Activated T-cell treated with anti-CD3 and anti-CD28 coated beads for 4 hours (primary cell): ENCODE data around the gene SH3RF3.

Experiments used
- DNase-seq: peaks from one replicate; pipeline ENCODE4 v3.0.0-alpha.2; 2020

Gene SH3RF3

GRCh38 chr2:109447251-109447661 is 318.3 kb downstream of the SH3RF3 start:
- no peak for DNase-seq

DNA sequence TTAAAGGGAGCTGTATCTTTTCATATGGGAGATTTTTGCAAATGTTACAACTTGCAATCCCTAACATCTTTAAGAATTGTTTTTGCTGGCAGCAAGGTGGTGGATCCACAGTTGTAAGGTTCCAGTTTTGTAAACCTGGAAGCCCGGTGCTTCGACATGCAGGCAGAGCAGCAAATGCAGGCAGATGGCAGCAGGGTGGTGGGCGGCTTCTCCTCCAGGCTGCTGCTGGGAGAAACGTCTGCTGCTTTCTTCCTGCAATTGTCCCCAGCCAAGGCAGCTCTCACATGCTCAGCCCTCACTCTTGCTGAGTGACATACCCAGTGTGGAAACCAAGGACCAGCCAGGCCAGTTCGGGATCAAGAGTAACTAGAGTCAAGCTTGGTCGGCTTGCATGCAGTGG is 318.8 kb downstream of the SH3RF3 start:
- no peak for DNase-seq

GRCh38 chr2:109448207-109448606 is 319.2 kb downstream of the SH3RF3 start:
- no peak for DNase-seq

GRCh38 chr2:109448946-109449788 is 320.2 kb downstream of the SH3RF3 start:
- no peak for DNase-seq

DNA sequence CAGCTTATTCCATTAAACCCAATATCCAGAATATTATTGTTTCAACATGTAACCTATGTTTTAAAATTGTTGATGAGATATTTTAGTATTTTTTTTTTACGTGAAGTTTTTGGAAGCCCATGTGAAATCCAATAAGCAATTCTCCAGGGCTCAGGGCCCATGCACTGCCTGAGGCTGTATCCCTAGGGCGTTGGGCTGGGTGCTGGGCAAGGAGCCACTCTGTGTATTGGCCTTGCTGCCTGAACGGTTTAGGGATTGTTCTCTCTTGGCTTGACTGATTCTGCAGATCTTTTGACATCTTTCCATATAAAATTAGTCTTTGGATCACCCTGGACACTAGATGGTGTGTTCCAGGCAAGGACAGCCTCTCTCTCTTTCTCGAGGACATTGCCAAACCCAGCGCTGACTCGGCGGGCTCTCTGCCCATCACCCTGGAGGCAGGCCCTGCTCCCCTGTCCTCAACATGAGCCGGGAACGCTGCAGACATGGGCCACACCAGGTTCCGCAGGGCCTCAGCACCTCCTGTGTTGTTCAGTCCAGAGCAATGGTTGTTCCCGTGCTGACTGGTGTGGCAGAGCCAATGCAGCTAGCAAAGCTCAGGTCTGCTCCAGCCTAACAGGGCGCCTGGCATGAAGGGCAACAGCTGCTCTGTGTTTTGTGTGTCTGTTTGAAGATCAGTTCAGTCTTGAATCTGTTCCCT is 321.7 kb downstream of the SH3RF3 start:
- no peak for DNase-seq

DNA sequence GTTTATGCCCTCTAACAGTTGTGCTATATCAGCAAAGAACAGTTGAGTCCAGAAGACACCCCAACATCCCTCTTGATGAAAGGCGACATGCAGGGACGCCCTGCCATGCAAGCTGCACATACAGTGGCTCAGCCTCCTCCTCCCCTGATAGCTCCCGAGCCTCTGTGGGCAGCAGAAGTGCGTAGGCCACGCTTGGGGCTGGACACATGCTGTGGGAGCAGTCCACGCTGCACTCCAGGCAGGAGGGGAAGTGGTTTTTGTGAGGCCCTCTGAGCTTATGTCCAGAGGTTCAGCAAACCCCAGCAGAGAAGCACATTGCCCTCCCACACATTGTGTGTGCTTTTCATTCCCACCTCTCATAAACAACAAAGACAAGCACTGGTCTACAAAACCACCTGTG is 322.7 kb downstream of the SH3RF3 start:
- no peak for DNase-seq

GRCh38 chr2:109452318-109453305 is 323.6 kb downstream of the SH3RF3 start:
- no peak for DNase-seq

GRCh38 chr2:109453371-109453995 is 324.5 kb downstream of the SH3RF3 start:
- no peak for DNase-seq

DNA sequence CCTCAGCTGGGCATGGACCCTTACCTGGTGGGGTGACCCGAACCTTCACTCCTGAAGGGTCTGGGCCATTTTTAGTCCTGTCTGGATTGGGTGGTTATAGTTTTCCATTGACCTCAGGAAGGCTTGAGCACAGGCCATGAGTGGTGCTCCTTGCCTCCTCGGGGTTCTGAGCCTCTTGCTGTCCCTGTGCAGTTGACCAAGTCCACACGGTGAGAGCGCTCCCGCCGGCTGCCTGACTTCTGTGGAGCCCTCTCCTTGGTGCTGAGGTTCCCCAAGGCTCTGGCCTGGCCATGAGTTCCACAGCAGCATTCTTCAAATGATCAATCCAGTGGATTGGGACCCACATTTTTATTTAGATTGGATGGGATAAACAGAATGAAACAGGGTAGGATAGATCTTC is 325.3 kb downstream of the SH3RF3 start:
- no peak for DNase-seq

GRCh38 chr2:109454765-109455394 is 325.9 kb downstream of the SH3RF3 start:
- DNase-seq, result no peak

- DNase-seq, result no peak
These were observed 327.0 kb downstream of the SH3RF3 start for GRCh38 chr2:109455731-109456691.

DNA sequence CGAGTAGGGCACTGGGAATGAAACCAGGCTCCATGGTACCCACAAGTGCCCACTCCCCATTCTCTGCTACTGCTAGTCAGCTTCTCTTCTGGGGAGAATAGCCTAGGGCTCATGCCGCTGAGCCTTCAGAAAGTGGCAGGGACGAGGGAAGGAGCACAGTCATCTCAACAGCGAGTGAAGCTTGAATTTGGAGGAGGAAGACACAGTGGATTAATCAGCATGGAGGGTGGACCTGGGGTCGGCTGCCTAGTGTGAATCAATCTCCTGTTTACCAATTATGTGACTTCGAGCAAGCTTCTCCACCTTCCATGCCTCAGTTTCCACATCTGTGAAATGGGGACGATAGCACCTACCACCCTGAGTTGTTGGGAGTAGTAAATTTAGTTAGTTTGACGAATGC is 327.8 kb downstream of the SH3RF3 start:
- DNase-seq, result no peak

DNA sequence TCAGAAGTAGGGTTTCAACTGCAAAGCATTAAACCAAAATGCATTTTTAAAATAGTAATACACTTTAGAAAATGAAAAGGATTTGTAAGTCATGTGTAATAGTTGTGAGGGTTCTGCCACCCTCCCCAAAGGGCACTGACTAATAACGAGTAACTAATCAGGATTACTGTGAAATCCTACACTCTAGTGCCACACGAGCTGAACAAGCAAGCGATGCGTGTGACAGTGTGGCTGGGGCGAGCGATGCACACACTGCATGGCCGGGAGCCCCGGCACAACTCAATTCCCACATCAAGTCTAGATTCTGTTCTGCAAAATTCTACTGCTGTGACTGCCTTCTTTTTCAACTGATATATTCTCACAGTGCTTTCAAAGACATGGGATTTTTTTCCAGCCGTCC is 328.4 kb downstream of the SH3RF3 start:
- no peak for DNase-seq

- no peak for DNase-seq
These were observed 328.8 kb downstream of the SH3RF3 start for GRCh38 chr2:109457794-109458193.

DNA sequence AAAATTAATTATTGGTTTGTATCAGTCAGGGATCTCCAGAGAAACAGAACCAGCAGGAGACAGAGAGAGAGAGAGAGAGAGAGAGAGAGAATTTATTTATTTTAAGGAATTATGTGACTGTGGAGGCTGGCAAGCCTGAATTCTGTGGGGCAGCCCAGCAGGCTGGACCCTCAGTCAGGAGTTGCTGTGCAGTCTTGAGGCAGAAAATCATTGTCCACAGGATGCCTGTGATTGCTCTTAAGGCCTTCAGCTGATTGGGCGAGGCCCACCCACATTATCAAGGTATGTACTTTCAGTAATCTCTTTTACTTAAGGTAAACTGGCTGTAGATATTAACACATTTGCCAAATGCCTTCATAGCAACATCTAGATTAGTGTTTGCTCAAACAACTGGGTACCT is 329.5 kb downstream of the SH3RF3 start:
- DNase-seq, result no peak

DNA sequence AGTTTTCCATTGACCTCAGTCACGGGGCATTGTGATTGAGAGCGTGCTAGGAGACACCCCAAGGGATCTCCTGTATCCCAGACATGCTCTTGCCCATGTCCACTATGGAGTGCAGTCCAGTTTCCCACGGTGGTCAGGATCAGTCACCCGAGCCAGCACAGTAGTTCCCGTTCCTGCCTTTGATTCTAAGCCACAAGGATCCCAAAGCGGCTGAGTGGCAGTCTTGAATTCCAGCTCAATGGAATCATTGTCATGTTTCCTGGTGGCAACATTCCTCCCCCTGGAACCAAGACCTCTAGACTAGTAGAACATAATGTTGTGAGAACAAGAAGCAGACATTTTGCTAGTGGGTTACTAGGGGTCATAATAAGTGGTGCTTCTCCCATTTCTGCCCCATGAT is 330.5 kb downstream of the SH3RF3 start:
- no peak for DNase-seq

- no peak for DNase-seq
These were observed 331.7 kb downstream of the SH3RF3 start for GRCh38 chr2:109460553-109461324.

- DNase-seq, result no peak
These were observed 334.2 kb downstream of the SH3RF3 start for GRCh38 chr2:109463236-109463635.

DNA sequence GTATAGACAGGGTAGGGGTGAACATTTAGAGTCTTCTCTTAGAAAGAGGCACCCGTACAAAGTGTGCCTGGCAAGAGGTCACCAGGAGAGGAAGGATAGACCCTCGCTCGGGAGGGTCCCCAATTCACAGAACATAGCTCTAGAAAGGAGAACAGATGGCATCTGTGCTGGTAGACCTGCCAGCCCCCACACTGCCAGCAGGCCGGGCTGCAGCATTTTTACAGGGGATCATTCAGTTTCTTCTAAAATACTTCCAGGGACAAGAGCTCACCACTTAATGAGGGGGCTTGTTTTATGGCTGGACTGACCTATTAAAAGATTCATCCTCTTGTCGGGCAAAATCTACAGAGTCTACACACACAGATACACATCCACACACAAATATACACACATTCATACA is 334.9 kb downstream of the SH3RF3 start:
- no peak for DNase-seq
